ENCODE measurements around the gene PSMA3.

DNA sequence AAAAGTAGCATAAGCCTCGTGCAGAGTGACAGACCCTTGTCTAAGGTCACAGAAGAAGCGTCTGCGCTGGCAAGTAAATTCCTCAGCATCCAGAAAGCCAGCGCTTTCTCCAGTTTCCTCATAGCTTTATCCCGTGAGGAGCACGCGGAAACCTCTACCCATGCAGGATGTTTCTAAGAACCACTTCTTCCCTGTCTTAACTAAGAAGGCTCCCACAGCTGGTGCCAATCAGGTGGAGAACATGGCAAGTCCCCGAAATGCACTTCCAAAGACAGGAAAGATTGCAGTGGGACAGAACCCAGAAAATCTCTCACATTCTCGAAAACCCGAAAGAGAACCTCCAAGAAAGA, 52.7 kb downstream of the PSMA3 start:
- TF ChIP-seq ZNF274 (IDR thresholded peaks at IDR 0.05; ENCODE audit: low read depth, low read length) = no peak
- no peak for TF ChIP-seq YY1 (IDR thresholded peaks at IDR 0.05; ENCODE audit: insufficient read depth, insufficient read length)
- no peak for TF ChIP-seq SUZ12 (IDR thresholded peaks at IDR 0.05; ENCODE audit: extremely low read depth, insufficient read depth, insufficient read length)

Data from NT2/D1 (cell line).